Head of caudate nucleus (tissue), 42 donors: ENCODE results near the gene TMEM198.

Source experiments
- DNase-seq, 42 donors: peaks; one replicate each; pipeline versions ENCODE4 v3.0.0 to v3.0.0-alpha.2; 2020 to 2021; ENCODE audit warnings: mixed read lengths in 7 of 42
- intact Hi-C: fragments of 100-400 bp; cut with DNase I; formaldehyde crosslinking; loops from one replicate; pipeline ENCODE4 v1.15.0; 2022

The TMEM198 gene

DNA sequence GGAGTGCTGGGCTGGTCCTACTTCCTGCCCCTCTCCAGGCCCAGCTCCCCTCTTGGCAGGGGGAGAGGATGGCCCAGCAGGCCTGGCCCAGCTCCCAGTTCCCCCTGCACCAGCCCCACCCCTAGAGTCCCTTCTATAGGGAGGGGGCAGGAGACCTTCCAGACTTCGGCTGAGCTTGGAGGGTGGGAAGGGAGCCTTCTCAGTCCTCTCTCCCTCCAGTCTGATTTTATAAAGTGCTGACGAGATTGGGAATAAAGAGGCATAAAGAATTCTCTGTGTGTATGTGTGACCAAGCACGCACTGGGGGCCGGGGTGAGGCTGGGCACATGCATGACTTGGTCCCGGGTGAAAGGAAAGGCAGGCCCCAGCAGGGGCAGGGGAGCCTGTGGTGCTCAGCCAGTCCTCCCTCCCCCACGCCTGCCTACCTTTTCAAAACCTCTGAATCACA is 5.3 kb upstream of the TMEM198 start:
- DNase-seq, result peak in 1 of 42 donors; percentile 16
- intact Hi-C loops, result no loop called here

DNA sequence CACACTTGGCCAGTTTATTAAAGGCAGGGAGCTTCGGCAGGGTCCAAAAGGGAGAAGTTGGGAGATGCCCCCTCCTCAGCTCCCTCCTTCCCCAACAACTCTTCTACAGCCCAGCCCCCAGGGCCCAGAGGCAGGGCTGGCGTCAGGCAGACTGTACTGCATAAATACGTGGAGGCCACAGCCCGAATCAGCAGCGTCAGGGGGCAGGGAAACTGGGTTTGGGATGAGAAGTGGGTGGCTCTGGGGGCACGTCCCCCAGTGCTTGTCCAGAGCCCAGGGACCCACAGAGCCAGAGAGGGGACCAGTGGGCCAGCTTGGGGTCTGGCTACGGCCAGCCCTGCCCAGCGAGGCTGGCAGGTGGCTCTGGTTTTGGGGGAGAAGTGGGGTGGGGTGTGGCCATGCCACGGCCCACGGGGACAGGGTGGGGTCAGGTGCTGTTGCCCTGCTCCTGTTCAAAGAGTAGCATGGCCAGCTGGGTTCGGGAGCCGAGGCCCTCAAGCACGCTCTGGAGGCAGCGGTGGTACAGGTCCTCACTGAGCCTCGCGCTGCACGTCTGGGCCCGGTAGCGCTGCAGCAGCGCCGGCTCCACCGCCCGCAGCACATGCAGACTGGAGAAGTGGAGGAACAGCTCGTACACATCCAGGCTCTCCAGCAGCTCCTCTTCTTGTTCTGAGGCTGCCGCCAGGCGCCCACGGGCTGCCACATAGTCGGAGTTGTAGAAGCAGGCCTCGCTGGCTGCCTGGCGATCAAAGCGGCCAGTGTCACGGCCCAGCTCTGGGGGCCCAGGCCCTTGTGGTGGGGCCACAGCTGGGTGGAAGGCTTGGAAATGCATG is 4.7 kb upstream of the TMEM198 start:
- DNase-seq, result no peak
- intact Hi-C loops, result no loop called here

DNA sequence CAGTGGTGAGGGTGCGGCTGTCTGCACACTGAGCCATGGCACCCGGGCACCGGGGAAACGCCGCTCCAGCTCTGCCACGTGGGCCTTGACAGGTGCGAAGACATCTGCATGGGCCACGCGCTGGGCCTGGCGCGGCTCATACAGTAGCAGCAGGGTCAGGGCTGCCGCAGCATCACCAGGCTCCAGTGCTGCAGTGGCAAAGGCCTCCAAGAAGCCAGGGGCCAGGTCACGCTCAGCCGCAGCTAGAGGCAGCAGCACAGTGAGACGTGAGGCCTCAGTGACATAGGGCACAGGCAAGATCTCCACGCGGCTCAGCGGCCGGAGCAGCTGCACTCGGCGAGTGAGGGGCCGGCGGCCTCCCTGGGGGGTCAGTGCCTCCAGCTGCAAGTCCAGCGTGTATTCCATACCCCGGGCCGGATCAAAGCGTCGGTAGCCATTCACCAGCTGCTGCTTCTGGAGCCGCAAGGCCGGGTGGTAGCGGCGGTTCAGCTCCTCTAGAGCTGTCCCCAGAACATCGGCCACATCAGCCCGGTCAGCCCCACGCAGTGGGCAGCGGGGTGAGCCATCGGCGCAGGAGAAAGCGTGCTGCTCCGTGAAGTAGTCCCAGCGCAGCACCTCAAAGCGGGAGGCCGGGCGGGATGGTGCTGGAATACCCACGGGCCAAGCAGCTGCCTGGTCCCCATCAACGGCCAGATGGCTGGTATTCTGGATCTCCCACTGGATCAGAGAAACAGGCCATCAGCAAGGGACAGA is 3.7 kb upstream of the TMEM198 start:
- DNase-seq, result no peak
- intact Hi-C loops, result loop anchor here (5.0 kb wide), 2 partner anchors 57 to 153 kb away; partner anchors contain the start of genes DNPEP and STK11IP

DNA sequence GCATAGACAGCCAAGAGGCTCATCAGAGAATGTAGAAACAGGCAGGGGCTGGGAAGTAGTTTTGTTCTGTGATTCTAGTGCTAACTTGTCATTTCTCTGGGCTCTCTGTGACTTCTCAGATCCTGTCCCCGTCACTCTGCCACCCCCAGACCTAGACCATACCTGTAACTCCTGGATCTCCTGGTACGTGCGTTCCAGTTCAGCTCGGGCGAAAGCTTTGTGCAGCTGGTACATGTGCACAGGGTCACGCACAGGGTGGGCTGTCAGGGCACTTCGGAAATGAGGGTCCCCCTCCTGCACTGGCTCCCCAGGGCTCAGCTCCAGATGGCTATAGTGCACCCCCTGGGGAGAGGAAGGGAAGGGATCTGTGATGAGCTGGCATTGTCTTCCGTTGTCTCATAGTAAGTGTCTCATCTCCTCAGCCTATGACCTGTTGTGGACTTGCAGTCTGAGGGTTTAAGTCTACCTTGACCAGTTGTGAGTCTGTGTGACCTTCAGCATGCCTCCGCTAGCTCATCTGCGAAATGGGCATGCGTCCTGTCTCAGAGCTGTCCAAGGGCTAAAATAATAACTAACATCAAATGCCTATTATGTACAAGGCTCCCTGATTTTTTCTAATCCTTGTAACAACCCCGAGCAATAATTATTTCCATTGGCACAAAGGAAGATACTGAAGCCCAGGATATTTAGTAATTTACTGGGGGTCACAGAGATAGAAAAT is 2.9 kb upstream of the TMEM198 start:
- DNase-seq, result no peak

DNA sequence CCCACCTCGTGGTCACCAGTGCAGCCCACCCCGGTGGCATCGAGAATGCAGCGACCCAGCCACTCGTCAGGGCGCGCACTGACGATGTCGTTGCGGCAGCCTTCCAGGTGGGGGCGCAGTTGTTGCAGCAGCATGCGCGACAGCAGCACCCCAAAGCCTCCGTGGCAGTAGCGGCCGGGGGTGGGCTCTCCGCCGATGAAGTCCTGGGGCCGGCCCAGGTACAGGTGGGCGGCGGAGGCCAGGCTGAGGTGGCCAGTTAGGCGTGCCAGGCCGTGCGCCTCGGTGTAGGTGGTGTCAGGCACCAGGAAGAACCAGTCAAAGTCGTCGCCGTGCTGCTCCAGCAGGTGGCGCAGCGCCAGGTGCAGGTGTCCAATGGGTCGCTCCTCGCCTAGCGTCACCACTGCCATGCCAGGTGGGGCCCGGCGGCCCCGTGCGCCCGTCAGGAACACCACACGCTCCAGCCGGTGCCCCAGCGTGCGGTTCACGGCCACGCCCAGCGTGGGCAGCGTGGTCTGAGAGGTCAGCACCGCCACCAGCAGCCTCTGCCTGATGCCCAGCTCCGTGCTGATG is 2.1 kb upstream of the TMEM198 start:
- intact Hi-C loops, result loop anchor here (5.0 kb wide), 2 partner anchors 56 to 154 kb away; partner anchors contain the start of genes DNPEP and STK11IP
- peak; percentile 49 to 89 (median 79) for DNase-seq

More for the DNA sequence above, 2.9 kb upstream of the TMEM198 start:
- intact Hi-C loops, result loop anchor here (5.0 kb wide), 2 partner anchors 56 to 154 kb away; partner anchors contain the start of genes DNPEP and STK11IP

DNA sequence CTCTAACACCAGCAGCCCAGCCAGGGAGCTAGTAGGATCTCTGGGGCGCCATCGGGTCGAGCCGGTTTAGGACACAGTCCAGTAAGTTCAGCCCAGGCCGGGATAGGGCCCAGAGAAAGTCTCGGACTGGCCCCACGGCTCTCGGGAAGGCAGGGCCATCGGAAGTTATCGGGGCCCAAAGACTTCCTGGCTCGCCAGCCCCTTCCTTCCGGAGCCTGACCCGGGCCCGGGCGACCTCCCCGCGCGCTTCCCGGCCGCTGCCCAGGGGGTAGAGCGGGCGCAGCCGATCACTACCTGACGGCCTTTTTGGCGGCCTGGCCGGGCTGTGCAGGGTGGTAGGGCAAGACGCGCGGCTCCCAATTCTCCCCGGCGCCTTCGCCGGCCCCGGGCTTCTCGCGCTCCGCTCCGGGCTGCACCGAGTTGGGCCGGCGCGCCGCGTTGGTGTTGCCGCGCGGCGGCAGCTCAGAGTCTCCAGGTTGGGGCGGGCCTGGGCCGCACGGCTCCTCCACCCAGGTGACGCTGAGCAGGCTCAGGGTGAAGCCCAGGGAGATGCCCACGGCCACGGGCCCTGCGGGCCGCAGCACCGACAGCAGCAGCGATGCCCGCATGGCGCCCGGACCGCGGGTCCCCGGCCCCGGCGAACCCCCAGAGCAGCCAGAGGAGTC is 765 bp upstream of the TMEM198 start:
- intact Hi-C loops, result loop anchor here (5.0 kb wide), 2 partner anchors 54 to 156 kb away; partner anchors contain the start of genes DNPEP and STK11IP
- DNase-seq, result peak in 9 of 42 donors; percentile 11 to 49 (median 25)

DNA sequence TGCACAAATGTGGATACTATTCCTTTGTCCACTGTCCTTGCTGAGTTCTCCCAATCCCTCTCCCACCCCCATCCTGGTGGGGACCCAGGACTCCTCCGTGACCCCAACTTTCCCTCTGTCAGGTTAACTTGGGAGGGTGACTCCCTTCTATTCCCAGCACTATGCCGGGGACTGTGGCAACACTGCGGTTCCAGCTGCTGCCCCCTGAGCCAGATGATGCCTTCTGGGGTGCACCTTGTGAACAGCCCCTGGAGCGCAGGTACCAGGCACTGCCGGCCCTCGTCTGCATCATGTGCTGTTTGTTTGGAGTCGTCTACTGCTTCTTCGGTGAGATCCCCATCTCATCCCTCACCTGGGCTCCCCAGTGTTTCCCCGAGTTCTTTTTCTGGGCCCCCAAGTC is 739 bp downstream of the TMEM198 start:
- DNase-seq, result no peak
- intact Hi-C loops, result loop anchor here (5.0 kb wide), 2 partner anchors 53 to 157 kb away; partner anchors contain the start of genes DNPEP and STK11IP

DNA sequence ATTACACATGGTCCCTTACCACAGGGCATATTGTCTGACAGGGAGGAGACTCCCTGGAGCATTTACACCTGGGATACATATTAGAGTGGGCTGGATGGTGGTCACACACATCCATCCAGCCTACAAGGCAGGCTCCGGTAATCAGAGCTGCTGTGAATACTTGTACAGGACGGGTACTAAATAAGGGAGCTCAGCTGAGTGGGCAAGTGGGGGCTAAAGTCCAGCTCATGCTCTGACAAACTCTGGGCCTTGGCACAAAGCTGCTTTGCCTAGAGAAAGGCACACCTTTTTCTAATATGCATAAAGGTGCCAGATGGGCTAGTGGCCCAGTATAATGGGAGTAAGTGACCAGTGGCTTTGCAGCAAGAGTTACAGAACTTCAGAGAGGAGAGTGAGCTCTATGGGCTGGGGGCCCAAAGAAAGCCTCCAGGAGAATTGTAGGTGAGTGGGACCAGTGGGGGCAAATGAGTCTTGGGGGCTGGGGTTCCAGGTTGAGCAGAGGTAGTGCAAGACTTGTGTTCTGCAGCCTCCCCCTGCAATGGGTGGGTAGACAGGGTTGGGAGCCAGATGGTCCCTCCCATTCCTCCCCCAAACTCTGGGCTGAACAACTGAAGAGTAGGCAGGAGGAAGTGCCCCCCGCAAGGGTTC is 1.6 kb downstream of the TMEM198 start:
- no peak for DNase-seq
- intact Hi-C loops, result no loop called here

DNA sequence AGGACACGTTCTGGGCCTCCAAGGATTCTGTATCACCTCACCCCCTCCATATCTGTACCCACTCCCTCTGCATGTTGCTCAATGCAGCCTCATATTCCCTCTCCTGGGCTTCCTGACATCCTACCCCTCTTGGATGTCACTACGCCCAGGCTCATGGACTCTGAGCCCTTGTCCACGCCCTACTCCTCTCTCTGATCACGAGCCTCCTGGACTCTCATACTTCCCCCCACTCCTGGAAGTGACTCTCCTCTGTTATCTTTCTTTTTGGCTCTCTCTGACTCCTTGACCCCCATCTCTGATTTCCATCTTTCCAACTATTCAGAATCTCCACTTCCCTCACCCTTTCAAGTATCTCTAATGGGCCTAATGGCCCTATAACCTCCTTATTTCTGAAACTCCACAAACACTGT is 2.1 kb downstream of the TMEM198 start:
- intact Hi-C loops, result no loop called here
- no peak for DNase-seq

DNA sequence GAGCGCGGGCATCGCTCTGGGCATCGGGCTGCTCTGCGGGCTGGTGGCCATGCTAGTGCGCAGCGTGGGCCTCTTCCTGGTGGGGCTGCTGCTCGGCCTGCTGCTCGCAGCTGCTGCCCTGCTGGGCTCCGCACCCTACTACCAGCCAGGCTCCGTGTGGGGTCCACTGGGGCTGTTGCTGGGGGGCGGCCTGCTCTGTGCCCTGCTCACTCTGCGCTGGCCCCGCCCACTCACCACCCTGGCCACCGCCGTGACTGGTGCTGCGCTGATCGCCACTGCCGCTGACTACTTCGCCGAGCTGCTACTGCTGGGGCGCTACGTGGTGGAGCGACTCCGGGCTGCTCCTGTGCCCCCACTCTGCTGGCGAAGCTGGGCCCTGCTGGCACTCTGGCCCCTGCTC is 3.8 kb downstream of the TMEM198 start:
- intact Hi-C loops, result no loop called here
- no peak for DNase-seq

DNA sequence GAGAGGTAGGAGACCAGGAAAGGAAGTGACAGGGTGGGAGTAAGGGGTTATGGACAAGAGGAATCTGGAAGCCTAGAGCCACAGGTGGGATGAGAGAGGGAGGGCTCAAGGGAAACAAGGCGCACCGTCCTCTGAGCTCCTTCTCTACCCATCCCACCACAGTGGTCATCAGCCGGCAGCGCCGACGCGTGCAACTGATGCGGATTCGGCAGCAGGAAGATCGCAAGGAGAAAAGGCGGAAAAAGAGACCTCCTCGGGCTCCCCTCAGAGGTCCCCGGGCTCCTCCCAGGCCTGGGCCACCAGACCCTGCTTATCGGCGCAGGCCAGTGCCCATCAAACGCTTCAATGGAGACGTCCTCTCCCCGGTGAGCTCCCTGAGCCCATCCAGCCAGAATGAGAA is 5.2 kb downstream of the TMEM198 start:
- intact Hi-C loops, result no loop called here
- no peak for DNase-seq

DNA sequence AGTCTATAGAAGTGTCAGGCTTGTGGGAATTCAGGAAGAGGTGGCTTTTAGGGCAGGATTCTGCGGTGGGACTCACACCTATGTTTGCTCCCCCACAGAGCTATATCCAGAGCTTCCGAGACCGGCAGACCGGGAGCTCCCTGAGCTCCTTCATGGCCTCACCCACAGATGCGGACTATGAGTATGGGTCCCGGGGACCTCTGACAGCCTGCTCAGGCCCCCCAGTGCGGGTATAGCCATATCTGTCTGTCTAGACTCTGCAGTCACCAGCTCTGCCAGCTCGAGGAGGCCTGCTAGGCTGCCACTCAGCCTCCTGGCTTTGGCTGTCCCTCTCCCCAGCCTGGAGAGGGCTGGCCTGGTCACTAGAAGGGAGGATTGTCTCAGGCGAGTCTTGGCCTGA is 5.8 kb downstream of the TMEM198 start:
- intact Hi-C loops, result no loop called here
- no peak for DNase-seq

DNA sequence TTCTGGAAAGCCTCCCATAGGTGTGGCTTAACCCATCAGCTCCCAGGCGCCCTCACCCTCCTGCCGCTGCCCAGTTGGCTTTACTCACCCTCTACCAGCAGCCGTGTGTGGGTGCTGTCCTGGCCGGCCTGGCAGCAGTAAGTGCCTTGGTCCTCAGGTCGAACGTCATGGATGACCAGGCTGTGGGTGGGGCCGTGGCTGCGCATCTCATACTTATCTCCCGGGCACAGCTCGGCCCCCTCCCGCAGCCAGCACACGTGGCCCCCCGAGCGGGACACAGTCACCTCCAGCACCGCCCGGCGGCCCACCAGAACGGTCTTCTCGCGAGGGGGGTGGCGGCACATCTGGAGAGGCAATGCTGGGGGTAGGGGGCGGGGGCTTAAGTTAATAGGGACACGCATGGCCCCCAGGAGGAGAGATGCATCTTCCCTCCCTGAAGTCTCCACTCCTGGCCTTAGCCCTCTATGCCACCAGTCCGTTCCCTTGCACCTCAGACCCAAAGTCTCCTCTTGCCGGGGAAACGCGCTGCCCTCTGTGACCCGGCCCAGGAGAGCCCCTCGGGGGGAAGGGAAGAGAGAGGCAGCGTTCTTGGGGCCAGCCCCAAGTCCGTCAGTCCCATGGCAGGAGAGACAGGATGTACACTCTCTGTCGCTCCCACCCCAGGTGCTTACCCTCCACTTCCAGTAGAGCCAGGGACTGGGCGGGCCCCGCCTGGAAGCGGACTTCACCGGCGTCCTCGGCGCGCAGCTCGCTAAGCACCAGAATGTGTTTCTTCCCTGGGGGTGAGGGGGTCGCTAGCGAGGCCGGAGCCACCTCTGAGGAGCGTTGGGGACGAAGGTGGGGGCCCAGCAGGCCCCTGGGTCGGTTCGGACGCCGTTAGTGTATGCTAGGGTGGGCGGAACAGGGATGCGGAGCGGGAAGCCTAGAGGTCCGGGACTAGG is 7.9 kb downstream of the TMEM198 start:
- peak in 5 of 42 donors; percentile 16 to 26 (median 21) for DNase-seq
- intact Hi-C loops, result no loop called here

DNA sequence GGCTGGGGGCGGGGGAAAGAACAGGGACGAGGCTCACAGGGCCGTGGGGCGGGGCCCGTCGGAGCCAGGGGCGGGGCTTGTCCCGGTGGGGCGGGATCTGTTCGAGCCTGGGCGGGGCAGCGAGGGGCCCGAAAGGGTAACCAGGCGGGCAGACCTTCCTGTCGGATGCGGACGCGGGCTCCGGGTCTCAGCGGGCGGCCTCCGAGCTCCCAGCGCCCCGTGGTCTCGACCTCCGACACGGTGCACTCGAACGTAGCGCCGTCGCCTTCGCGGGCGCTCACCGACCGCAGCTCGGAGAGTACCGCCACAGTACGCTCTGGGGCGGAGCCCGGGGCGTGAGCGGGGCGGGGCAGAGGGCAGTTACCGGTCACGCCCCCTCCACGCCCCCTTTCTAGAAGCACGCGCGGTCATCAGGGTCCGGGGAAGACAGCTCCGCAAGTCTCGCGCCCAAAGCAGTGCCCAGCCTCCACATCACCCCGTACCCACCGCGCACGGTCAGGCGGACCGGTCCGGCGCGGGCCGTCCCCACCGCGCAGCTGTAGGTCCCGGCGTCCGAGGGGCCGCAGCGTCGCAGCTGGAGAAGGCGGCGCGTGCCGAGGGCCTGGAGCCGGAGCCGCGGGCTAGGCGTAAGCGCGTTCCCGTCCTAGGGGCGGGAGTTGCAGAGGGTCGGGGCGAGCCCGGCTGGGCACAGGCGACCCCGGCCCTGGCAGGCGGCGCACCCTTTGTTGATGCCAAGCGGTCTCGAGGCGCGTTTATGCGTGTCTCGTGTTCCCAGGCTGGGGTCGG is 8.7 kb downstream of the TMEM198 start:
- DNase-seq, result peak; percentile 60 to 95 (median 88)
- intact Hi-C loops, result no loop called here

DNA sequence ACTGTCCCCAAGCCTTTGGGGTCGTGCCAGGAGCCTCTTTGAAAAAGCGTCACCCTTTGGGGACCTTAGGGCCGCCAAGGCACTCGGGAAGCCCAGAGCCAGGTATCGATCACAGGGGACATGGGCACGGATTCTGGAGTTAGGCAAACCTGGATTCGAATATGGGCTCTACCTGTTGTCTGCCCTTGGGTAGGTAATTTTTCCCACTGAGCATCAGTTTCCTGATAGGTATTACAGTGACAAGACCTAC is 9.3 kb downstream of the TMEM198 start:
- no peak for DNase-seq
- intact Hi-C loops, result no loop called here

DNA sequence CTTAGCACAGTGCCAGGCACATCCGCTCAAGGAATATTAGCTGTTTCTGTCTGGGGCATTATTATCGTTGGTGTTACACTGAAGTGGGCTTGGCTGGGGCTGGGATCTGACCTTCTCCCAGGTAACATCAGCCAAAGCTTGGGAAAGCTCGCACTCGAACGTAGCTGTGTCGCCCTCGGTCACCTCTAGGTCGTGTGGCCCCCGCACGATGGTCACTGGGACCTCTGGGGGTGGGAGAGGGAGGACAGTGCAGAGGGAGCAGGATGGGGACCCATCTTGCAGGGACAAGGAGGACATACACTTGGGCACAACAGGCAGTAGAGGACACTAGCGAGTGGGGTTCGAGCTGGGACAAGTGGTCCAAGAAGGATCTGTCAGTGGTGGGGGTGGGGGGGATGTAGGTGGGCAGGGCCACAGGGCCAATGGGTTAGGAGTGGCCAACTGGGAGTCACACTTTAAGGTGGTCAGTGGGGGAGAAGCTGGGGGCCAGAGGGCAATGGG is 9.7 kb downstream of the TMEM198 start:
- DNase-seq, result no peak
- intact Hi-C loops, result no loop called here
